Suprapubic skin (tissue), 4 donors: ENCODE data around the gene RFFL.
"Not testable (repeated sequence)": the region's sequence is repeated elsewhere in the genome, so short reads cannot be mapped to it uniquely, and the experiment has no call there.

Experiments
- CTCF ChIP-seq, 2 donors: fragments of 200-600 bp in 1 of 2; fragments of 450-650 bp in 1 of 2; sonication (generic) in 1 of 2; IDR thresholded peaks; one replicate each; pipeline ENCODE4 v1.5.1; 2016 to 2019; ENCODE audit warnings: antibody characterized with exemption in 2 of 2, mild to moderate bottlenecking in 1 of 2, moderate library complexity in 1 of 2
- EP300 ChIP-seq: sonication (generic); formaldehyde crosslinking; IDR thresholded peaks from one replicate; pipeline ENCODE4 v1.6.1; 2017; ENCODE audit warnings: antibody characterized with exemption
- POLR2A ChIP-seq, 2 donors: fragments of 450-650 bp; IDR thresholded peaks; one replicate each; pipeline ENCODE4 v1.6.1; 2017; ENCODE audit warnings: antibody characterized with exemption in 2 of 2, mild to moderate bottlenecking in 2 of 2, moderate library complexity in 2 of 2
- POLR2AphosphoS5 ChIP-seq, 3 donors: sonication (generic); formaldehyde crosslinking; IDR thresholded peaks; one replicate each; pipeline ENCODE4 v1.6.1; 2017; ENCODE audit warnings: antibody characterized with exemption in 3 of 3

DNA sequence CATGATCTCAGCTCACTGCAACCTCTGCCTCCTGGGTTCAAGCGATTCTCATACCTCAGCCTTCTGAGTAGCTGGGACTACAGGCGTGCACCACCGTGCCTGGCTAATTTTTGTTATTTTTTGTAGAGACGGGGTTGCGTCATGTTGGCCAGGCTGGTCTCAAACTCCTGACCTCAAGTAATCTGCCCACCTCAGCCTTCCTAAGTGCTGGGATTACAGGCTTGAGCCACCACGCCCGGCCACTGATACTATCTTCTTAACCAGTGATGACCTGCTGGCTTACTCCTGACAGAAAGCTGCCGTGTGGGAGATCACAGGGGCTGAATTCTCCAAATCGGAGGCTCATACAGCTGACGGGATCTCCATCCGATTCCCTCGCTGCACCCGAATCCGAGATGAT, 62.5 kb downstream of the RFFL start:
- TF ChIP-seq CTCF (IDR thresholded peaks at IDR 0.05); EP300; POLR2A (IDR thresholded peaks at IDR 0.05); POLR2AphosphoS5 (IDR thresholded peaks at IDR 0.05): not testable (repeated sequence)
